Measurements from ENCODE around the gene TRAPPC1.
"Not testable (repeated sequence)": the region's sequence is repeated elsewhere in the genome, so short reads cannot be mapped to it uniquely, and the experiment has no call there.

The TRAPPC1 gene

GRCh38 chr17:7931709-7932482 is at the start of gene TRAPPC1, which contains the start of gene CNTROB:
TSS of gene TRAPPC1 (minus strand) at chr17:7931946. CDS start at chr17:7931829, 117 bp downstream.
TSS of gene CNTROB (plus strand) at chr17:7932206. CDS start at chr17:7933080, 874 bp downstream.
- peak; percentile 98 to 100 for DNase-seq (ENCODE audit: low read depth in 1 of 2, low spot score in 1 of 2)

DNA sequence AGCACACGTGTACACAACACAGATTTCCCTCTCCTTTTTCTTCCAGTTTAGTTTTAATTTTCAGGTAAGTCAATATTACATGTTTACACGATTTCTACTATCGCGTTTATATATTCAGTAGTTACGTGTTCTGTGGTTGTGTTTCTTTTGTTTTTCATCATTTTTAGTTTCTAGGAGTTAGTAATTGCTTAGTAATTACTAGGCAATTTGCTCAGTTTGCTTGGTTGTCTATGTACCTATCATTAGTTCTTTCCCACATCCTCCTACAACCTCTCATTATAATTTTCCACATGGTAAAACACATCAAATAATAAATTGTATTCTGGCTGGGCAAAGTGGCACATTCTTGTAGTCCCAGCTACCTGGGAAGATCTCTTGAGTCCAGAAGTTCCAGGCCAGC is 46.1 kb upstream of the TRAPPC1 start:
- no peak for DNase-seq (ENCODE audit: low read depth in 1 of 2, low spot score in 1 of 2)

GRCh38 chr17:7977039-7977438 is 45.3 kb upstream of the TRAPPC1 start:
- no peak for DNase-seq (ENCODE audit: low read depth in 1 of 2, low spot score in 1 of 2)

DNA sequence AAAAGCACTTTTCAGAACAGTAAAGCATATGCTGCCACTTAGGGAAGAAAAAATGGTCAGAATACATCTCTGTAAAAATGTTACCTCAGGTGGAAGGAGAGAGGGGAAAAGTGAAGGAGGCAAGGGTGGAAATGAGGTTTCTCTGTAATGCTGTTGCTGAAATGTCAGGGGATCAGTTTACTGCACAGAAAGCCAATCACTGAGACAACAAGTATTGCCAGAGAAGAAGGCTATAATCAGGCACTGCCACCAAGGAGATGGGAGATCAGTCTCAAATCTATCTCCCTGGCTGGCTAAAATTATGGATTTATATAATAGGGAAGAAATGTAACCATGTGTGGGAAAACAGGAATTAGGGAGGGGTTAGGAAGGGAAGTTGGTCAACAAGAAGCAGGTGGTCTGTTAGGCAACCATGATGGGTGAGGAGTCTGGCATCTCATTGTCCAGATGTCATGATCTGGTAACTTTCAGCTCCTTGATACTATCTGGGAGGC is 42.9 kb upstream of the TRAPPC1 start:
- DNase-seq (ENCODE audit: low read depth in 1 of 2, low spot score in 1 of 2): no peak

GRCh38 chr17:7972131-7972785 is 40.5 kb upstream of the TRAPPC1 start:
- no peak for DNase-seq (ENCODE audit: low read depth in 1 of 2, low spot score in 1 of 2)

- DNase-seq (ENCODE audit: low read depth in 1 of 2, low spot score in 1 of 2): no peak
Measured at GRCh38 chr17:7971651-7972050, 39.9 kb upstream of the TRAPPC1 start.

DNA sequence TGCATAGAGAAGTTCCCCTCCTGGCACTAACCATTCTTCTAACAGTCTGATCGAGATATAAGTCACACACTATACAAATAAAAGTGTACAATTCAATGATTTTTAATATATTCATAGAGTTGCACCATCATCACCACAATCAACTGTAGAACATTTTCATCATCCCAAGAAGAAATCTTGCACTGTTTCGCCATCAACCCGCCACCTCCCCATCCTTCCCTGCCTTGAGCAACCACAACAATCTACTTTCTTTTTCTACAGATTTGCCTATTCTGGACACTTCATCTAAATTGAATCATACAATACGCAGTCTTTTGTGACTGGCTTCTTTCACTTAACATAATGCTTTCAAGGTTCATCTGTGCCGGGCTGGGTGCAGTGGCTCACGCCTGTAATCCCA is 37.7 kb upstream of the TRAPPC1 start:
- DNase-seq (ENCODE audit: low read depth in 1 of 2, low spot score in 1 of 2): no peak

GRCh38 chr17:7967751-7968150 is 36.0 kb upstream of the TRAPPC1 start:
- DNase-seq (ENCODE audit: low read depth in 1 of 2, low spot score in 1 of 2): no peak

GRCh38 chr17:7961421-7961820 is 29.7 kb upstream of the TRAPPC1 start:
- no peak for DNase-seq (ENCODE audit: low read depth in 1 of 2, low spot score in 1 of 2)

GRCh38 chr17:7959503-7960253 is 27.9 kb upstream of the TRAPPC1 start:
- no peak for DNase-seq (ENCODE audit: low read depth in 1 of 2, low spot score in 1 of 2)

DNA sequence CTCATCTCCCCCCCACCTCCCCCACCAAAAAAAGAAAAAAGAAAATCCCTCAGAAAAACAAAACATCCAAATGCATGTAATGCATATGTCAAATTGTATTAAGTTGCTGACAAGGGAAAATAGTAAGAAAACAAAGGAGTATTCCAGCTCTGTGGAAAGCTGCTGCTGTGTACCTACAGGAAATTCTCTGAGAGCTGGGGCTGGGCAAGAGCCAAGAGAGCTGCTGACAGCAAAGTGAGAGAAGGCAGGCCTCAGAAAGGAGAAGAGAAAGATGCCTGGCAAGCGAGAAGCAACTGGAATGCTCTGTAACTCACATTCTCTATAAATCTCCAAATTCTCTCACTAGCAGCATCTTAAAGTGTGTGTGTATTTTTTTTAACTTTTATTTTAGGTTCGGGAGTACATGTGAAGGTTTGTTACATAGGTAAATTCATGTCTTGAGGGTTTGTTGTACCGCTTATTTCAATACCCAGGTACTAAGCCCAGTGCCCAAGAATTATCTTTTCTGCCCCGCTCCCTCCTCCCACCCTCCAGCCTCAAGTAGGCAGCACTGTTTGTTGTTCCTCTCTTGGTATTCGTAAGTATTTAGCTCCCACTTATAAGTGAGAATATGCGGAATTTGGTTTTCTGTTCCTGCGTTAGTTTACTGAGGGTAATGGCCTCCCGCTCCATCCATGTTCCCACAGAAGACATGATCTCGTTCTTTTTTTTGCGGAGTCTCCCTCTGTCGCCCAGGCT is 24.7 kb upstream of the TRAPPC1 start:
- DNase-seq (ENCODE audit: low read depth in 1 of 2, low spot score in 1 of 2): no peak

GRCh38 chr17:7955414-7956227 is 23.9 kb upstream of the TRAPPC1 start:
- no peak for DNase-seq (ENCODE audit: low read depth in 1 of 2, low spot score in 1 of 2)

DNA sequence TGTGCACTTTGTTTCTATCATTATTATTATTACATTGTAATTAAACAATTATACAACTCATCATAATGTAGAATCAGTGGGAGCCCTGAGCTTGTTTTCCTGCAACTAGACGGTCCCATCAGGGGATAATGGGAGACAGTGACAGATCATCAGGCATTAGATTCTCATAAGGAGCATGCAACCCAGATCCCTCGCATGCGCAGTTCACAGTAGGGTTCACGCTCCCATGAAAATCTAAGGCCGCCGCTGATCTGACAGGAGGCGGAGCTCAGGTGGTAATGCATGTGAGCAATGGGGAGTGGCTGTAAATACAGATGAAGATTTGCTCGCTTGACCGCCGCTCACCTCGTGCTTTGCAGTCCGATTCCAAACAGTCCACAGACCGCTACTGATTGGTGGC is 21.5 kb upstream of the TRAPPC1 start:
- not testable (repeated sequence) for DNase-seq (ENCODE audit: low read depth in 1 of 2, low spot score in 1 of 2)

DNA sequence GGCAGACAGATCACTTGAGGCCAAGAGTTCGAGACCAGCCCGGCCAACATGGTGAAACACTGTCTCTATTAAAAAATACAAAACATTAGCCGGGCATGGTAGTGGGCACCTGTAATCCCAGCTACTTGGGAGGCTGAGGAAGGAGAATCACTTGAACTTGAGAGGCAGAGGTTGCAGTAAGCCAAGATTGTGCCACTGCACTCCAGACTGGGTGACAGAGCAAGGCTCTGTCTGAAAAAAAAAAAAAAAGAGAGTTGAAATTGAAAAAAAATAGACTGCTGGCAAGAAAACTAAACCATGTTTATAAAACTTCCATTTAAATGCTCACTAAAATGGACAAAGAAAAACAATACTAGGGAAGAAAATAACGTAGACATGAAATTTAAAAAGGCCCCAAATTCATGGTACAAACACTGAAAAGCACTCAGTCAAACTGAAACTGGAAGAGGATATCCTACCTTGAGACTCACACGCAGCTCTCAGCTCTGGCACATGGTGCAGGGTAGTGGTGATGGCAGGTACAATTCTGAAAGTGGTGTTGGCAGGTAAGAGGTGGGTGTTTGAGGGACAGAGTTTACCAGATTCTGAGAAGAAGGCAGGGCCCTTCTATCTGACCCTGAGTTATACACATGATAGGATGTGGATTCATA is 19.5 kb upstream of the TRAPPC1 start:
- no peak for DNase-seq (ENCODE audit: low read depth in 1 of 2, low spot score in 1 of 2)

- DNase-seq (ENCODE audit: low read depth in 1 of 2, low spot score in 1 of 2): no peak
Measured at GRCh38 chr17:7950578-7950977, 18.8 kb upstream of the TRAPPC1 start.

DNA sequence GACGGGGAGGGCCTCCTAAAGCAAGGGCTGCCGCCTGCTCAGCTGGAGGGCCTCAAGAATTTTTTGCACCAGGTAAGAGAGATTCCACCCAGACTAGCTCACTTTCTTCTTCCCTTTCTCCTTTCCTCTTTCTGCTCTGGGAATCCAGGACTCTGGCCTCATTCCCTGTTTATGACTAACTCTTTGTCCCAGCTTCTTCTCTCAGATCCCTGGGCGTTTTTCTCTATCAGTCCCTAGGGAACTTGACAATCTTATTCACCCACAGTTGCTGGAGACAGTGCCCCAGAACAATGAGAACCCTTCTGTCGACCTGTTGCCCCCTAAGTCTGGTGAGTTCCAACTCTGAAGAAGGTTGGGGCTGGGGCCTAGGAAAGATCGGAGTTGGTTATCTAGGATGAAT is 15.9 kb upstream of the TRAPPC1 start:
- DNase-seq (ENCODE audit: low read depth in 1 of 2, low spot score in 1 of 2): no peak

DNA sequence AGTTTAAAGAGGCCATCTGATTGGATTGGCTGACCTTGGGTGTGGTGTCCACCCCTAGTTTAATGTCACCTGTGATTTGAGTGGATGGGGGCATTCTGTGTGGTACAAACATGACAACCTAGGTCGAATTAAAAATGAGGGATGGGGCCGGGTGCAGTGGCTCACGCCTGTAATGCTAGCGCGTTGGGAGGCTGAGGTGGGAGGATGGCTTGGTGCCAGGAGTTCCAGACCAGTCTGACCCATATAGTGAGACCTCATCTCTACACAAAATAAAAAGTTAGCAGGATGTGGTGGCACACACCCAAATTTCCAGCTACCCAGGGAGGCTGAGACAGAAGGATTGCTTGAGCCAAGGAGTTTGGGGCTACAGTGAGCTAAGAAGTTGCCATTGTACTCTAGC is 14.7 kb upstream of the TRAPPC1 start:
- no peak for DNase-seq (ENCODE audit: low read depth in 1 of 2, low spot score in 1 of 2)

- no peak for DNase-seq (ENCODE audit: low read depth in 1 of 2, low spot score in 1 of 2)
Measured at GRCh38 chr17:7945651-7946050, 13.9 kb upstream of the TRAPPC1 start.

GRCh38 chr17:7944326-7944725 is 12.6 kb upstream of the TRAPPC1 start:
- DNase-seq (ENCODE audit: low read depth in 1 of 2, low spot score in 1 of 2): no peak

DNA sequence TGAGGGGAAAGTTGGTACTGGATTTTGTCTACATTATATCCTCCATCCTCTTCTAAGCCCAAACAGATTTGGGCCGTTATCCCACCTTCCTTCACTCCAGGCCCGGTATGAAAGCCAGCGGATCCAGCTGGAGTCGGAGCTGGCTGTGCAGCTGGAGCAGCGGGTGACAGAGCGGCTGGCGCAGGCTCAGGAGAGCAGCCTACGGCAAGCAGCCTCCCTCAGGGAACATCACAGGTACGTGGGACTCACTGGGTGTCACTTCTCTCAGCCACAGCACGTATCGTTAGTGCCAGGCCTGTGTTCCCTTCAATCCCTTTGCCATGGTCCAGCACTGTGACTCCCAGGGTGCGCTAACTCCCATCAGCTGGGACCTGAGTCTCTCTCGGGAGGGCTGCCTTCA is 11.5 kb upstream of the TRAPPC1 start:
- no peak for DNase-seq (ENCODE audit: low read depth in 1 of 2, low spot score in 1 of 2)
